Uterus (tissue), 2 donors: ENCODE measurements around the gene CCDC174.

Experiments
- POLR2A ChIP-seq, 2 donors: fragments of 450-650 bp; IDR thresholded peaks; one replicate each; pipeline ENCODE4 v1.6.1; 2016; ENCODE audit warnings: antibody characterized with exemption in 2 of 2, mild to moderate bottlenecking in 1 of 2, moderate library complexity in 1 of 2
- TF ChIP-seq, protein P1 (sequence below), 4 experiments: fragments of 200-600 bp in 2 of 4; fragments of 450-650 bp in 2 of 4; sonication (generic) in 2 of 4; IDR thresholded peaks; one replicate each; pipeline ENCODE4 v1.5.1; 2016 to 2019; ENCODE audit warnings: antibody characterized with exemption in 4 of 4, mild to moderate bottlenecking in 2 of 4, moderate library complexity in 1 of 4

DNA sequence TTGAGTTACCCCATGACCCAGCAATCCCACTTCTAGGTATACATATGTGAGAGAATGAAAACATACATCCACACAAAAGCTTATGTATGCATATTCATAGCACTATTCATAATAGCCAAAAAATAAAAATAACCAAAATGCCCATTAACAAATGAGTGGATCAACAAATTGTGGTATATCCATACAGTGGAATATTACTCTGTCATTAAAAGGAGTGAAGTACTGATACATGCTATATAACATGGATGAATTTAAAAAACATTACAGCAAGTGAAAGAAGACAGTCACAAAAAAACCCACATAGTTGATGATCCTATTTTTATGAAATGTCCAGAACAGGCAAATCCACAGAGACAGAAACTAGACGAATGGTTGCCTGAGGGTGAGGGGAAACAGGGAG, 28.6 kb downstream of the CCDC174 start:
- TF ChIP-seq, protein P1, sequence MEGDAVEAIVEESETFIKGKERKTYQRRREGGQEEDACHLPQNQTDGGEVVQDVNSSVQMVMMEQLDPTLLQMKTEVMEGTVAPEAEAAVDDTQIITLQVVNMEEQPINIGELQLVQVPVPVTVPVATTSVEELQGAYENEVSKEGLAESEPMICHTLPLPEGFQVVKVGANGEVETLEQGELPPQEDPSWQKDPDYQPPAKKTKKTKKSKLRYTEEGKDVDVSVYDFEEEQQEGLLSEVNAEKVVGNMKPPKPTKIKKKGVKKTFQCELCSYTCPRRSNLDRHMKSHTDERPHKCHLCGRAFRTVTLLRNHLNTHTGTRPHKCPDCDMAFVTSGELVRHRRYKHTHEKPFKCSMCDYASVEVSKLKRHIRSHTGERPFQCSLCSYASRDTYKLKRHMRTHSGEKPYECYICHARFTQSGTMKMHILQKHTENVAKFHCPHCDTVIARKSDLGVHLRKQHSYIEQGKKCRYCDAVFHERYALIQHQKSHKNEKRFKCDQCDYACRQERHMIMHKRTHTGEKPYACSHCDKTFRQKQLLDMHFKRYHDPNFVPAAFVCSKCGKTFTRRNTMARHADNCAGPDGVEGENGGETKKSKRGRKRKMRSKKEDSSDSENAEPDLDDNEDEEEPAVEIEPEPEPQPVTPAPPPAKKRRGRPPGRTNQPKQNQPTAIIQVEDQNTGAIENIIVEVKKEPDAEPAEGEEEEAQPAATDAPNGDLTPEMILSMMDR (IDR thresholded peaks at IDR 0.05): no peak
- TF ChIP-seq POLR2A (IDR thresholded peaks at IDR 0.05): no peak
